ENCODE measurements around the gene ATF3.

ATF3 gene

GRCh38 chr1:212640223-212640878 is 31.8 kb downstream of the ATF3 start:
- Histone ChIP-seq H3K27me3 (ENCODE audit: control insufficient read depth, insufficient read depth, low read length) (peaks cover 17% of the 10 kb centered on the region), H3K36me3 (ENCODE audit: control insufficient read depth, insufficient read depth, low read length) (no peaks in the 10 kb centered on the region), H3K4me3 (ENCODE audit: low read length) (no peak overlapping the region), H3K9me3 (ENCODE audit: control insufficient read depth, low read length) (no peaks in the 10 kb centered on the region), H3K9ac (ENCODE audit: low read length) (no peak overlapping the region), H3K4me1 (ENCODE audit: control insufficient read depth, insufficient read depth, low read length) (peaks cover 8% of the 10 kb centered on the region)

- Histone ChIP-seq H3K27me3 (ENCODE audit: control insufficient read depth, insufficient read depth, low read length) (peaks cover 20% of the 10 kb centered on the region), H3K4me3 (ENCODE audit: low read length) (no peak overlapping the region)
These were observed 33.4 kb downstream of the ATF3 start for GRCh38 chr1:212641956-212642355.

GRCh38 chr1:212643877-212644276 is 35.3 kb downstream of the ATF3 start:
- H3K4me3 ChIP-seq (ENCODE audit: low read length): no peak overlapping the region
- peaks cover 17% of the 10 kb centered on the region for H3K27me3 ChIP-seq (ENCODE audit: control insufficient read depth, insufficient read depth, low read length)
- no peaks in the 10 kb centered on the region for H3K9me3 ChIP-seq (ENCODE audit: control insufficient read depth, low read length)
- no peak overlapping the region for H3K9ac ChIP-seq (ENCODE audit: low read length)
- no peaks in the 10 kb centered on the region for H3K36me3 ChIP-seq (ENCODE audit: control insufficient read depth, insufficient read depth, low read length)
- peaks cover 4% of the 10 kb centered on the region for H3K4me1 ChIP-seq (ENCODE audit: control insufficient read depth, insufficient read depth, low read length)

More at GRCh38 chr1:212641956-212642355, 33.4 kb downstream of the ATF3 start:
- H3K9ac ChIP-seq (ENCODE audit: low read length): no peak overlapping the region
- peaks cover 4% of the 10 kb centered on the region for H3K4me1 ChIP-seq (ENCODE audit: control insufficient read depth, insufficient read depth, low read length)
- H3K9me3 ChIP-seq (ENCODE audit: control insufficient read depth, low read length): no peaks in the 10 kb centered on the region
- no peaks in the 10 kb centered on the region for H3K36me3 ChIP-seq (ENCODE audit: control insufficient read depth, insufficient read depth, low read length)

- no peaks in the 10 kb centered on the region for H3K9me3 ChIP-seq (ENCODE audit: control insufficient read depth, low read length)
- H3K4me1 ChIP-seq (ENCODE audit: control insufficient read depth, insufficient read depth, low read length): peaks cover 4% of the 10 kb centered on the region
- H3K9ac ChIP-seq (ENCODE audit: low read length): no peak overlapping the region
- peaks cover 9% of the 10 kb centered on the region for H3K27me3 ChIP-seq (ENCODE audit: control insufficient read depth, insufficient read depth, low read length)
- H3K4me3 ChIP-seq (ENCODE audit: low read length): no peak overlapping the region
- H3K36me3 ChIP-seq (ENCODE audit: control insufficient read depth, insufficient read depth, low read length): no peaks in the 10 kb centered on the region
These were observed 36.4 kb downstream of the ATF3 start for GRCh38 chr1:212644866-212645545.

GRCh38 chr1:212645546-212646543 is 37.3 kb downstream of the ATF3 start:
- H3K4me3 ChIP-seq (ENCODE audit: low read length): no peak overlapping the region
- no peaks in the 10 kb centered on the region for H3K9me3 ChIP-seq (ENCODE audit: control insufficient read depth, low read length)
- H3K9ac ChIP-seq (ENCODE audit: low read length): no peak overlapping the region
- peaks cover 6% of the 10 kb centered on the region for H3K27me3 ChIP-seq (ENCODE audit: control insufficient read depth, insufficient read depth, low read length)
- H3K4me1 ChIP-seq (ENCODE audit: control insufficient read depth, insufficient read depth, low read length): peaks cover 4% of the 10 kb centered on the region
- no peaks in the 10 kb centered on the region for H3K36me3 ChIP-seq (ENCODE audit: control insufficient read depth, insufficient read depth, low read length)

- no peaks in the 10 kb centered on the region for H3K36me3 ChIP-seq (ENCODE audit: control insufficient read depth, insufficient read depth, low read length)
- peaks cover 3% of the 10 kb centered on the region for H3K27me3 ChIP-seq (ENCODE audit: control insufficient read depth, insufficient read depth, low read length)
- peaks cover 4% of the 10 kb centered on the region for H3K4me1 ChIP-seq (ENCODE audit: control insufficient read depth, insufficient read depth, low read length)
- H3K9ac ChIP-seq (ENCODE audit: low read length): no peak overlapping the region
- H3K4me3 ChIP-seq (ENCODE audit: low read length): no peak overlapping the region
- H3K9me3 ChIP-seq (ENCODE audit: control insufficient read depth, low read length): no peaks in the 10 kb centered on the region
These were observed 38.0 kb downstream of the ATF3 start for GRCh38 chr1:212646588-212646987.

- Histone ChIP-seq H3K4me3 (ENCODE audit: low read length) (no peak overlapping the region), H3K4me1 (ENCODE audit: control insufficient read depth, insufficient read depth, low read length) (peaks cover 4% of the 10 kb centered on the region), H3K27me3 (ENCODE audit: control insufficient read depth, insufficient read depth, low read length) (peaks cover 3% of the 10 kb centered on the region), H3K36me3 (ENCODE audit: control insufficient read depth, insufficient read depth, low read length) (no peaks in the 10 kb centered on the region), H3K9ac (ENCODE audit: low read length) (no peak overlapping the region), H3K9me3 (ENCODE audit: control insufficient read depth, low read length) (no peaks in the 10 kb centered on the region)
These were observed 38.4 kb downstream of the ATF3 start for GRCh38 chr1:212647004-212647403.

GRCh38 chr1:212648431-212648830 is 39.9 kb downstream of the ATF3 start:
- Histone ChIP-seq H3K36me3 (ENCODE audit: control insufficient read depth, insufficient read depth, low read length) (no peaks in the 10 kb centered on the region), H3K4me1 (ENCODE audit: control insufficient read depth, insufficient read depth, low read length) (peaks cover 4% of the 10 kb centered on the region), H3K9me3 (ENCODE audit: control insufficient read depth, low read length) (no peaks in the 10 kb centered on the region), H3K4me3 (ENCODE audit: low read length) (no peak overlapping the region), H3K9ac (ENCODE audit: low read length) (no peak overlapping the region), H3K27me3 (ENCODE audit: control insufficient read depth, insufficient read depth, low read length) (peaks cover 3% of the 10 kb centered on the region)

GRCh38 chr1:212649020-212649419 is 40.5 kb downstream of the ATF3 start:
- no peaks in the 10 kb centered on the region for H3K36me3 ChIP-seq (ENCODE audit: control insufficient read depth, insufficient read depth, low read length)
- no peak overlapping the region for H3K9ac ChIP-seq (ENCODE audit: low read length)
- no peak overlapping the region for H3K4me3 ChIP-seq (ENCODE audit: low read length)
- H3K4me1 ChIP-seq (ENCODE audit: control insufficient read depth, insufficient read depth, low read length): peaks cover 4% of the 10 kb centered on the region
- H3K9me3 ChIP-seq (ENCODE audit: control insufficient read depth, low read length): no peaks in the 10 kb centered on the region
- peaks cover 3% of the 10 kb centered on the region for H3K27me3 ChIP-seq (ENCODE audit: control insufficient read depth, insufficient read depth, low read length)

GRCh38 chr1:212650228-212650627 is 41.7 kb downstream of the ATF3 start:
- Histone ChIP-seq H3K9me3 (ENCODE audit: control insufficient read depth, low read length) (no peaks in the 10 kb centered on the region), H3K4me3 (ENCODE audit: low read length) (no peak overlapping the region), H3K9ac (ENCODE audit: low read length) (no peak overlapping the region), H3K27me3 (ENCODE audit: control insufficient read depth, insufficient read depth, low read length) (peaks cover 3% of the 10 kb centered on the region), H3K36me3 (ENCODE audit: control insufficient read depth, insufficient read depth, low read length) (no peaks in the 10 kb centered on the region), H3K4me1 (ENCODE audit: control insufficient read depth, insufficient read depth, low read length) (no peaks in the 10 kb centered on the region)

GRCh38 chr1:212651521-212651920 is 43.0 kb downstream of the ATF3 start:
- Histone ChIP-seq H3K27me3 (ENCODE audit: control insufficient read depth, insufficient read depth, low read length) (peaks cover under 1% of the 10 kb centered on the region), H3K9me3 (ENCODE audit: control insufficient read depth, low read length) (no peaks in the 10 kb centered on the region), H3K36me3 (ENCODE audit: control insufficient read depth, insufficient read depth, low read length) (no peaks in the 10 kb centered on the region), H3K4me3 (ENCODE audit: low read length) (no peak overlapping the region), H3K9ac (ENCODE audit: low read length) (no peak overlapping the region), H3K4me1 (ENCODE audit: control insufficient read depth, insufficient read depth, low read length) (no peaks in the 10 kb centered on the region)

GRCh38 chr1:212651977-212652376 is 43.4 kb downstream of the ATF3 start:
- no peaks in the 10 kb centered on the region for H3K36me3 ChIP-seq (ENCODE audit: control insufficient read depth, insufficient read depth, low read length)
- H3K4me3 ChIP-seq (ENCODE audit: low read length): no peak overlapping the region
- H3K9me3 ChIP-seq (ENCODE audit: control insufficient read depth, low read length): no peaks in the 10 kb centered on the region
- H3K9ac ChIP-seq (ENCODE audit: low read length): no peak overlapping the region
- H3K27me3 ChIP-seq (ENCODE audit: control insufficient read depth, insufficient read depth, low read length): no peaks in the 10 kb centered on the region
- H3K4me1 ChIP-seq (ENCODE audit: control insufficient read depth, insufficient read depth, low read length): no peaks in the 10 kb centered on the region

Data from mucosa of stomach (tissue), 1 donor.